CD14-positive monocyte (primary cell): ENCODE results near the gene ETV3L. TPM values are rescaled to one million over a fixed set of nuclear protein-coding genes. Genes with fewer than 3 reads are reported as not detected.

ENCODE experiments used
- DNase-seq, 3 donors: peaks; one replicate each; pipeline ENCODE4 v3.0.0-alpha.2; 2011 to 2022
- H2AFZ ChIP-seq: 2 replicates; pipeline ENCODE4 v1.6.0; 2012; ENCODE audit warnings: mild to moderate bottlenecking, low read depth, low read length, inconsistent platforms; ENCODE audit not compliant: insufficient read depth, poor library complexity, severe bottlenecking
- H3K27ac ChIP-seq, 2 donors: 1 replicate in 1 of 2; 2 replicates in 1 of 2; pipeline ENCODE4 v1.5.1; 2012 to 2013; ENCODE audit warnings: low read length in 2 of 2, control low read depth in 1 of 2, inconsistent platforms in 1 of 2, low read depth in 1 of 2, mild to moderate bottlenecking in 1 of 2
- H3K27me3 ChIP-seq, 2 donors: one replicate each; pipeline versions ENCODE4 v1.6.0 to v1.6.1; 2011 to 2013; ENCODE audit warnings: low read length in 2 of 2; ENCODE audit not compliant: control insufficient read depth in 2 of 2, insufficient read depth in 2 of 2
- H3K36me3 ChIP-seq, 2 donors: replicated peaks in 1 of 2; 1 replicate in 1 of 2; 2 replicates in 1 of 2; pipeline versions ENCODE4 v1.5.1 to v1.6.1; 2012 to 2013; ENCODE audit warnings: low read length in 2 of 2, control low read depth in 1 of 2, inconsistent platforms in 1 of 2, mild to moderate bottlenecking in 1 of 2; ENCODE audit not compliant: insufficient read depth in 2 of 2, control insufficient read depth in 1 of 2
- H3K4me1 ChIP-seq, 2 donors: 1 replicate in 1 of 2; 2 replicates in 1 of 2; pipeline versions ENCODE4 v1.5.1 to v1.6.1; 2012 to 2013; ENCODE audit warnings: low read length in 2 of 2, control low read depth in 1 of 2, inconsistent platforms in 1 of 2, mild to moderate bottlenecking in 1 of 2, moderate library complexity in 1 of 2; ENCODE audit not compliant: insufficient read depth in 2 of 2, control insufficient read depth in 1 of 2
- H3K4me2 ChIP-seq: replicated peaks from 2 replicates; pipeline ENCODE3; 2012; ENCODE audit warnings: low read length, moderate library complexity, mild to moderate bottlenecking; ENCODE audit not compliant: poor library complexity, severe bottlenecking; ENCODE audit errors: extremely low read depth
- H3K4me3 ChIP-seq, 3 experiments: fragments of 200-600 bp in 1 of 3; sonication (generic) in 1 of 3; replicated peaks in 1 of 3; 1 replicate in 2 of 3; 2 replicates in 1 of 3; pipeline ENCODE4 v1.5.1; 2011 to 2013; ENCODE audit warnings: low read length in 3 of 3, mild to moderate bottlenecking in 3 of 3, control low read depth in 2 of 3, low read depth in 2 of 3, inconsistent platforms in 1 of 3, moderate library complexity in 1 of 3
- H3K79me2 ChIP-seq: 2 replicates; pipeline ENCODE4 v1.6.0; 2012; ENCODE audit warnings: mild to moderate bottlenecking, control low read depth, inconsistent platforms, low read length, moderate library complexity; ENCODE audit not compliant: insufficient read depth
- H3K9ac ChIP-seq: 2 replicates; pipeline ENCODE4 v1.6.0; 2017; ENCODE audit warnings: low read length, mild to moderate bottlenecking; ENCODE audit not compliant: insufficient read depth, poor library complexity, severe bottlenecking
- H3K9me3 ChIP-seq, 2 donors: replicated peaks in 1 of 2; 1 replicate in 1 of 2; 2 replicates in 1 of 2; pipeline versions ENCODE4 v1.5.1 to v1.6.1; 2012 to 2013; ENCODE audit warnings: low read length in 2 of 2, control low read depth in 1 of 2; ENCODE audit not compliant: control insufficient read depth in 1 of 2, insufficient read depth in 1 of 2
- H4K20me1 ChIP-seq: 2 replicates; pipeline ENCODE4 v1.6.0; 2012; ENCODE audit warnings: mild to moderate bottlenecking, low read length, control low read depth, moderate library complexity; ENCODE audit not compliant: insufficient read depth
- H3K27ac Mint-ChIP-seq, 7 donors: one replicate each; pipeline ENCODE4 v1.8.0; 2020; ENCODE audit warnings: mild to moderate bottlenecking in 7 of 7, mixed read lengths in 7 of 7, moderate library complexity in 6 of 7, inconsistent platforms in 2 of 7
- H3K27me3 Mint-ChIP-seq, 3 donors: one replicate each; pipeline ENCODE4 v1.8.0; 2021 to 2022; ENCODE audit warnings: low read depth in 3 of 3, mild to moderate bottlenecking in 3 of 3, mixed read lengths in 3 of 3, moderate library complexity in 3 of 3, inconsistent platforms in 1 of 3
- H3K36me3 Mint-ChIP-seq, 2 donors: one replicate each; pipeline ENCODE4 v1.8.0; 2020; ENCODE audit warnings: mixed read lengths in 2 of 2, inconsistent platforms in 1 of 2, mild to moderate bottlenecking in 1 of 2
- H3K4me1 Mint-ChIP-seq: one replicate; pipeline ENCODE4 v1.8.0; 2020; ENCODE audit warnings: mild to moderate bottlenecking, mixed read lengths
- H3K4me3 Mint-ChIP-seq, 2 donors: one replicate each; pipeline ENCODE4 v1.8.0; 2020; ENCODE audit warnings: mild to moderate bottlenecking in 2 of 2, mixed read lengths in 2 of 2, moderate library complexity in 1 of 2
- H3K9me3 Mint-ChIP-seq, 7 donors: one replicate each; pipeline ENCODE4 v1.8.0; 2020 to 2022; ENCODE audit warnings: mixed read lengths in 7 of 7, mild to moderate bottlenecking in 6 of 7, moderate library complexity in 6 of 7, inconsistent platforms in 2 of 7
- CTCF ChIP-seq: fragments of 200-600 bp; IDR thresholded peaks from one replicate; pipeline ENCODE4 v1.8.0; 2022; ENCODE audit warnings: antibody characterized with exemption, mild to moderate bottlenecking
- WGBS: methylation state at CpG from one replicate; pipeline ENCODE4 v1.1.5; 2013; ENCODE audit warnings: missing lambda C conversion rate; ENCODE audit not compliant: insufficient coverage; 5-methylcytosine and 5-hydroxymethylcytosine counted together
- intact Hi-C, 2 donors: fragments of 100-400 bp; cut with micrococcal nuclease; formaldehyde crosslinking; loops; one replicate each; pipeline versions ENCODE4 v1.15.0 to v1.15.1; 2023
- polyA plus RNA-seq, 3 donors: library from polyadenylated mRNA; depleted of rRNA in 1 of 3; unstranded in 2 of 3; stranded (reverse) in 1 of 3; fragments of 300-500 nt in 2 of 3; fragments of >200 nt in 1 of 3; fragmentation: Illumina TruSeq in 2 of 3; gene quantifications; 1 replicate in 2 of 3; 2 replicates in 1 of 3; pipeline ENCODE4 v1.2.3, GENCODE V29; 2012 to 2021

Gene ETV3L
- polyA plus RNA-seq, 3 donors, result 0.26 to 0.41 TPM; not detected in 1

GRCh38 chr1:157110686-157111085 is 11.1 kb upstream of the ETV3L start:
- no peak overlapping the region for H3K4me3 ChIP-seq
- intact Hi-C loops, result no loop called here
- TF ChIP-seq CTCF, result no peak
- H3K9ac ChIP-seq, result no peak overlapping the region
- H3K27me3 Mint-ChIP-seq, result peaks cover 9 to 35% (median 23%) of the 10 kb centered on the region in 3 donors
- H3K27me3 ChIP-seq, result peaks cover 0 to 5% of the 10 kb centered on the region in 2 donors
- H3K9me3 Mint-ChIP-seq, result peaks cover 0 to 2% (median 0%) of the 10 kb centered on the region in 7 donors
- no peaks in the 10 kb centered on the region for H3K36me3 ChIP-seq
- no peak for DNase-seq
- no peak overlapping the region for H3K27ac ChIP-seq
- no peak overlapping the region for H3K4me3 Mint-ChIP-seq
- WGBS, result no CpG with 5 or more reads among the region's 3 CpGs
- no peaks in the 10 kb centered on the region for H3K9me3 ChIP-seq
- H4K20me1 ChIP-seq, result no peaks in the 10 kb centered on the region
- no peaks in the 10 kb centered on the region for H3K79me2 ChIP-seq
- H3K27ac Mint-ChIP-seq, result peak overlapping the region in 2 of 7 donors; percentile 23 to 77
- no peak overlapping the region for H2AFZ ChIP-seq
- H3K4me2 ChIP-seq, result no peak overlapping the region
- H3K36me3 Mint-ChIP-seq, result peaks cover 2 to 8% of the 10 kb centered on the region in 2 donors
- H3K4me1 ChIP-seq, result peaks cover 42 to 47% of the 10 kb centered on the region in 2 donors
- peaks cover 46% of the 10 kb centered on the region for H3K4me1 Mint-ChIP-seq

- H2AFZ ChIP-seq, result no peak overlapping the region
- H3K27ac Mint-ChIP-seq, result no peak overlapping the region
- peaks cover 9 to 36% (median 23%) of the 10 kb centered on the region in 3 donors for H3K27me3 Mint-ChIP-seq
- WGBS, result 100% methylated on average over 1 of the region's 6 CpGs
- TF ChIP-seq CTCF, result no peak
- peak overlapping the region in 1 of 2 donors; percentile 37 for H3K4me3 Mint-ChIP-seq
- no peaks in the 10 kb centered on the region for H3K9me3 ChIP-seq
- no peaks in the 10 kb centered on the region for H4K20me1 ChIP-seq
- peaks cover 52% of the 10 kb centered on the region for H3K4me1 Mint-ChIP-seq
- peaks cover 49 to 53% of the 10 kb centered on the region in 2 donors for H3K4me1 ChIP-seq
- no peaks in the 10 kb centered on the region for H3K36me3 ChIP-seq
- H3K4me3 ChIP-seq, result no peak overlapping the region
- no peak overlapping the region for H3K4me2 ChIP-seq
- no peak for DNase-seq
- H3K9ac ChIP-seq, result no peak overlapping the region
- no peaks in the 10 kb centered on the region for H3K79me2 ChIP-seq
- no peak overlapping the region for H3K27ac ChIP-seq
- peaks cover 0 to 5% of the 10 kb centered on the region in 2 donors for H3K27me3 ChIP-seq
- intact Hi-C loops, result no loop called here
- H3K36me3 Mint-ChIP-seq, result peaks cover 2 to 8% of the 10 kb centered on the region in 2 donors
- H3K9me3 Mint-ChIP-seq, result peaks cover 0 to 2% (median 0%) of the 10 kb centered on the region in 7 donors
Measured at GRCh38 chr1:157110003-157110402, 10.4 kb upstream of the ETV3L start.
